ENCODE results near the gene ACCS.
A peak's percentile ranks its signal among the peaks of the same experiment; 100 is the strongest.

The ACCS gene

DNA sequence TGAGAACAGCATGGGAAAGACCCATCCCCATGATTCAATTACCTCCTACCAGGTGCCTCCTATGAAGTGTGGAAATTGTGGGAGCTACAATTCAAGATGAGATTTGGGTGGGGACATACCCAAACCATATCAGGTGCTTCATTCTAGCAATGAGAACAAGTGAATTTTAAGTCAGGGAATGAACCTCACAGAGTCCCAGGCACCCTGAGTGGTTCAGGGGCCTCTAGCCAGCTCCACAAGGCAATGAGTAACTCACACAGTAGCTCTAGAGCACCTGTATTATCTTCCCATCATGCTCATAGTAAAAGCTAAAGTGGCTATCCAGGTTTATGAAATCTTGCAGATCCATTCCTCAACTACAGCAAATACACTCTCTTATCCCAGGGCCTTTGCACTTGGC, 31.4 kb upstream of the ACCS start:
- H3K27ac ChIP-seq (ENCODE audit: low read depth, low read length) = no peak overlapping the region
- H2AFZ ChIP-seq (ENCODE audit: low read depth, low read length, severe bottlenecking) = no peak overlapping the region
- no peaks in the 10 kb centered on the region for H3K27me3 ChIP-seq (ENCODE audit: low read length)
- no peaks in the 10 kb centered on the region for H4K20me1 ChIP-seq (ENCODE audit: low read depth, low read length)
- no peak overlapping the region for H3K9ac ChIP-seq (ENCODE audit: low read length)
- no peak overlapping the region for H3K4me2 ChIP-seq (ENCODE audit: low read depth, low read length, poor library complexity, severe bottlenecking)
- no peaks in the 10 kb centered on the region for H3K36me3 ChIP-seq (ENCODE audit: low read length)
- H3F3A ChIP-seq (ENCODE audit: insufficient read depth) = no peaks in the 10 kb centered on the region
- no peak for TF ChIP-seq EZH2phosphoT487 (conservative IDR thresholded peaks at IDR 0.05; ENCODE audit: low read length)
- TF ChIP-seq, protein P1, sequence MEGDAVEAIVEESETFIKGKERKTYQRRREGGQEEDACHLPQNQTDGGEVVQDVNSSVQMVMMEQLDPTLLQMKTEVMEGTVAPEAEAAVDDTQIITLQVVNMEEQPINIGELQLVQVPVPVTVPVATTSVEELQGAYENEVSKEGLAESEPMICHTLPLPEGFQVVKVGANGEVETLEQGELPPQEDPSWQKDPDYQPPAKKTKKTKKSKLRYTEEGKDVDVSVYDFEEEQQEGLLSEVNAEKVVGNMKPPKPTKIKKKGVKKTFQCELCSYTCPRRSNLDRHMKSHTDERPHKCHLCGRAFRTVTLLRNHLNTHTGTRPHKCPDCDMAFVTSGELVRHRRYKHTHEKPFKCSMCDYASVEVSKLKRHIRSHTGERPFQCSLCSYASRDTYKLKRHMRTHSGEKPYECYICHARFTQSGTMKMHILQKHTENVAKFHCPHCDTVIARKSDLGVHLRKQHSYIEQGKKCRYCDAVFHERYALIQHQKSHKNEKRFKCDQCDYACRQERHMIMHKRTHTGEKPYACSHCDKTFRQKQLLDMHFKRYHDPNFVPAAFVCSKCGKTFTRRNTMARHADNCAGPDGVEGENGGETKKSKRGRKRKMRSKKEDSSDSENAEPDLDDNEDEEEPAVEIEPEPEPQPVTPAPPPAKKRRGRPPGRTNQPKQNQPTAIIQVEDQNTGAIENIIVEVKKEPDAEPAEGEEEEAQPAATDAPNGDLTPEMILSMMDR (IDR thresholded peaks at IDR 0.05; ENCODE audit: insufficient read depth, low read length, poor library complexity, severe bottlenecking) = no peak
- H3K79me2 ChIP-seq (ENCODE audit: insufficient read depth, low read length) = no peaks in the 10 kb centered on the region
- H3K9me2 ChIP-seq (replicated peaks; ENCODE audit: insufficient read depth, low read length) = no peaks in the 10 kb centered on the region
- no peak overlapping the region for H3K4me3 ChIP-seq (ENCODE audit: insufficient read depth, low read length, poor library complexity, severe bottlenecking)
- no peaks in the 10 kb centered on the region for H3K9me3 ChIP-seq (ENCODE audit: insufficient read depth, low read length)

DNA sequence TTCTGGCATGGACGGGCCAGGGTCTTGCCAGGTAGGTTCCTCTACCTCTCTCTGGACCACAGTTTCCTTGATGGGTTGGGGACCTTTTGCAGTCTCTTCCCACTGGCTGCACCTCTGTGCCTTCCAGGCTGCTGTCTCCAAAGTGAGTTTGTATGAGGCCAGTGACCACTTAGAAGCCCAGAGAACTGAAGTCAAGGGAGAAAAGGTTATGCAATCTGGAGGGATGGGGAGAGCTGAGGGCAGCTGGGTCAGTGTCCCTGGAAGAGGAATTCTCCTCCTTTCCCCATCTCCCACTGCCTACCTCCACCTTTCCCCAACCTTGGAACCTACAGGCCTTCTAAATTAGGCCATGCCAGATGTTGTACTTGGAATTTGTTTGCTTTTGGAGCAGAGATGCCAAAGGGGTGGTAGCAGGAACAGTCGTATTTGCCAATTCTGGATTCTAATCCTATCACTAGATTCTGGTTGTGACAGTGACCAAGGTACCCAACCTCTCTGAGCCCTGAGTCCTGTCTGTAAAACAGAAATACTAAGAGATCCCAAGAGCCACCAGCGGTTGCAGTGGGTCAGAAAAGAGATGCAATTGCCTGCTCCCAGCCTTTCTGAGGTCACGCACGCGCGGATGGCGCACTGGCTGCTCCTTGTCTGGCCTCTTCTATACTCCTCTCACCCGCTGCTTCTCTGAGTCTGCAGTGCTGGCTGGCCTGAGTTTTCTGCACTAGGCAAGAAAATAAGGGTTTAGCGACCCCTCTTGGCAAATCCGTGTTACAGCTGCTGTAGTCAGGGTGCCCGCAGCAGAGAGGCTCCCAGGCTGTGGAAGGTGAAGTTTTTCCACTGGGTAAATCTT, 29.0 kb upstream of the ACCS start:
- H3K4me3 ChIP-seq (ENCODE audit: insufficient read depth, low read length, poor library complexity, severe bottlenecking) = no peak overlapping the region
- no peak overlapping the region for H3K4me2 ChIP-seq (ENCODE audit: low read depth, low read length, poor library complexity, severe bottlenecking)
- H3K36me3 ChIP-seq (ENCODE audit: low read length) = no peaks in the 10 kb centered on the region
- no peaks in the 10 kb centered on the region for H3K27me3 ChIP-seq (ENCODE audit: low read length)
- no peaks in the 10 kb centered on the region for H3K9me2 ChIP-seq (replicated peaks; ENCODE audit: insufficient read depth, low read length)
- H2AFZ ChIP-seq (ENCODE audit: low read depth, low read length, severe bottlenecking) = no peak overlapping the region
- H3K79me2 ChIP-seq (ENCODE audit: insufficient read depth, low read length) = no peaks in the 10 kb centered on the region
- no peak overlapping the region for H3K9ac ChIP-seq (ENCODE audit: low read length)
- no peaks in the 10 kb centered on the region for H3K9me3 ChIP-seq (ENCODE audit: insufficient read depth, low read length)
- no peaks in the 10 kb centered on the region for H3F3A ChIP-seq (ENCODE audit: insufficient read depth)
- TF ChIP-seq, protein P1 (IDR thresholded peaks at IDR 0.05; ENCODE audit: insufficient read depth, low read length, poor library complexity, severe bottlenecking) = peak; percentile 50
- TF ChIP-seq EZH2phosphoT487 (conservative IDR thresholded peaks at IDR 0.05; ENCODE audit: low read length) = no peak
- H3K27ac ChIP-seq (ENCODE audit: low read depth, low read length) = no peak overlapping the region
- no peaks in the 10 kb centered on the region for H4K20me1 ChIP-seq (ENCODE audit: low read depth, low read length)

DNA sequence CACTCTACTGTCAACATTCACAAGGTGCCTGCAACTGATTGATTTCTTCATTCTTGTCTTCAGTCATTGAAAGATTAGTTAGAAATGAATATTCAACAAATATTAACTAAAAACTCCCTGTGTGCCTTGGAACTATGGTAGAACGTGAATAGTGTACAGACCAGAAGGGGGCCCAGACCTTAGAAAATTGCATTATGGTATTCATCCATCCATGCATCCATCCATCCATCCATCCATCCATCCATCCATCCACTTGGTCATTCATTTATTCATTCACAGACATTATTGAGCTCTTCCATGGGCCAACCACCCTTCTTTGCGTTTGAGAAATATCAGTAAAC, 28.4 kb upstream of the ACCS start:
- no peak overlapping the region for H3K27ac ChIP-seq (ENCODE audit: low read depth, low read length)
- no peak overlapping the region for H3K4me3 ChIP-seq (ENCODE audit: insufficient read depth, low read length, poor library complexity, severe bottlenecking)
- no peaks in the 10 kb centered on the region for H3K36me3 ChIP-seq (ENCODE audit: low read length)
- H3K79me2 ChIP-seq (ENCODE audit: insufficient read depth, low read length) = no peaks in the 10 kb centered on the region
- no peak overlapping the region for H3K4me2 ChIP-seq (ENCODE audit: low read depth, low read length, poor library complexity, severe bottlenecking)
- H3K9ac ChIP-seq (ENCODE audit: low read length) = no peak overlapping the region
- no peaks in the 10 kb centered on the region for H4K20me1 ChIP-seq (ENCODE audit: low read depth, low read length)
- no peak for TF ChIP-seq EZH2phosphoT487 (conservative IDR thresholded peaks at IDR 0.05; ENCODE audit: low read length)
- TF ChIP-seq, protein P1 (IDR thresholded peaks at IDR 0.05; ENCODE audit: insufficient read depth, low read length, poor library complexity, severe bottlenecking) = no peak
- no peak overlapping the region for H2AFZ ChIP-seq (ENCODE audit: low read depth, low read length, severe bottlenecking)
- H3K9me2 ChIP-seq (replicated peaks; ENCODE audit: insufficient read depth, low read length) = no peaks in the 10 kb centered on the region
- H3F3A ChIP-seq (ENCODE audit: insufficient read depth) = no peaks in the 10 kb centered on the region
- no peaks in the 10 kb centered on the region for H3K9me3 ChIP-seq (ENCODE audit: insufficient read depth, low read length)
- H3K27me3 ChIP-seq (ENCODE audit: low read length) = no peaks in the 10 kb centered on the region

Data from SU-DHL-6 (cell line).